GM19372 (cell line): ENCODE data around the gene ADCY7.

Experiments used
- ATAC-seq: cut with Tn5 transposase; IDR thresholded peaks from one replicate; pipeline ENCODE4 v1.9.1; 2021; ENCODE audit warnings: mild to moderate bottlenecking, low read depth, moderate library complexity; ENCODE audit not compliant: unreplicated experiment

ADCY7 gene

DNA sequence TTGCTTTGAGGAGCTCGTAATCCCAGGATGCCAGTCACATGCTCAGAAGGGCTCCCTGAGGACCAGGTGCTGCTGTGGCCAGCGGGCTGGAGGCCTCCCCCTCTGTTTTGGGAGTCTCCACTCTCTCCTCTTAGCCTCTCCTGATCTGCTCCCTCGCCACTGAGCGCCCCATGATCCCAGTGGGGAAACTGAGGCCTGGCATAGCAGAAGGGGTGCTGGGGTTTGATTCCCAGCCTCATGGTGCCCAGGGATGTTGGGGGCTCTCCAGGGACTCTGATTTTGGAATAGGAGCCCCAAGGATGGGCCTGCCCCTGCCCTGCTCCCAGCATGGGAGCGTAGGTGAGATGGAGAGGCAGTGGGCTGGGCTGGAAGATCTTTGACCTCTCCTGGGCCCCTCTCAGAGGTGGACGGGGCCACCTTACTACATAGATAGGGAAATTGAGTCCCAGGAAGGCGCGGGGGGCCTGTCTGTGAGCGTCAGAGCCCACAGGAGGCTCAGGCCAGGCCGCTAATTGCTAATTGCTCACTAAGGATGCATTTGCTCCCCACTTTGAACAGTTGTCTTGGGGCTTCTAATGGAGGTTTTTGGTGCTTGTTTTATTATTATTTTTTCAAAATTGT is 525 bp upstream of the ADCY7 start:
- no peak for ATAC-seq

DNA sequence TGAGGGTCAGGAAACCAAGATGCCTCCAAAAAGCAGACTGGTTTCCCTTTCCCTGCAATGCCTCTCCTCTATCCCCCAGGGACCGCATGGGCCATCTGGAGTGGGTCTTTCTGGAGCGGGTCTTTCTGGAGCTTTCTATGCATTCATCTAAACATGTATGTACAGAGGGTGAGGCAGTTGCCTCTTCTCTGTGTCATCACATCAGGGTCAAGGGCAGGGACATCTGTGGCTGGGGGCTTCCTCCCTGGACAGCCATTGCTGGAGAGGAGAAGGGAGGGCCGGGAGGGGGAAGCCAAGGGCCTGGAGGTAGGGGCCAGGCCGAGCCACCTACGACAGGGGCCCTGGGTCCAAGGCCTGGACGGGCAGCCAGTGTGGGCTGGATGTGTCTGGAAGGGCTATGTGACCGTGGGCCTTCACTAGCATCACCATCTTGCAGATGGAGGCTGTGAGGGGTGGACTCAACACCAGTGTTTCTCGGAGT is 840 bp downstream of the ADCY7 start:
- no peak for ATAC-seq

DNA sequence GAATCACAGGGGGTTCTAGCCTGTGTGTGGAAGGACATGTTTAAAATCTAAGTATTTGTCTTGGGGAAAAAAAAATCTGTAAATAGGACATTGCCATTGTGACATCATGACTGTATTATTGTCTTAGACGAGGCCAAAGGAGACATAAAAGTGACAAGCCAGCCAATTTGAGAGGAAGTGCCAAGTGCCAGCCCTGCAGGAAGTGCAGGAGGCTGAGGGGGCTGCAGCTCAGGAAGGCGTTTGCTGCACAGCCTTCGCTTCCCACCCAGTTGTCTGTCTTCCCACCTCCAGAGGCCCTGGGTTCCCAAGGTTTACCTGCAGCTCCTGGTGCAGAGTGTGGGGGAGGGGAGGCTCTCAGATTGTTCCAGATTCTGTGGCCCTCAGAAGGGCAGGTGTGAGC is 1.3 kb downstream of the ADCY7 start:
- no peak for ATAC-seq

DNA sequence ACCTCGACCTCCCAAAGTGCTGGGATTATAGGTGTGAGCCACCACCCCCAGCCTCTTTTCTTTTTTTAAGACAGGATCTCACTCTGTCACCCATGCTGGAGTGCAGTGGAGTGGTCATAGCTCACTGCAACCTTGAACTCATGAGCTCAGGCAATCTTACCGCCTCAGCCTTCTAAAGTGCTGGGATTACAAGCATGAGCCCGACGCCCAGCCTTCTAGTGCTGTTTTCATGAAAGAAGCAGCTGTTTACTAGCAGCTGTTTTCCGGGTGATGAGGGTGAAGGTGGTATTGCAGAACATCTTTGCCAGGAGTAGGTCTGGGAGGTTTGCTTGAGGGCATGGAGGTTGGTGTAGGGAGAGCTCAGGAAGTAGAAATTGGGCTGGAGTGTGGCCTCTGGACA is 2.0 kb downstream of the ADCY7 start:
- ATAC-seq, result no peak

DNA sequence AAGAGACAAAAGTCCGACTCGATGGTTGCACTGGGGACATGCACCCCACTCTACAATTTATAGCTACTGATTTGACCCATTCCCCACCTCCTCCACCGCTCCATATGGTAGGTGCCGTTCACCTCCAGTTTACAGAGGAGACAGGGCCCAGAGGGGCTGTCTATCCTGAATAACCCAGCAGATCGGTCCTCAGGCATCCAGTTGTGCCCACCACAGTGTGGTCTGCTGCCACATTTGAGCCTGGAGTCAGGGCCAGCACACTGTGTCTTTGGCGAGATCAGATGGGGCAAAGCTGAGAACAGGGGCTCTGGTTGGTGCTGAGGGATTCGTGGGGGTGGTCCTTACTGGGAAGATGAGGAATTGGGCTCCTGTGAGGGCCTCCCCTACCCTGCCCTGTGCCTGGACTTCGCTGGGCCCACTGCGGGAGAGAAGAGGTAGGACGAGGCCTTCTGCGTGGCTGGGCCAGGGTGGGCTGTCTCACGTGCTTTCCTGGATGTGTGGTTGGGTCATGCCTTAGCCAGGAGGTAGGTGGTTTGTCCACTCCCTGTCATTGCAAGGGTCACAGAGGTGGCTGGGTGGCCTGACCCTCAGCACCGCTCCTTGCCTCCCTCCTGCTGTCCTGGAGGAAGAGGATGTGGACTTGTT is 2.8 kb downstream of the ADCY7 start:
- no peak for ATAC-seq

DNA sequence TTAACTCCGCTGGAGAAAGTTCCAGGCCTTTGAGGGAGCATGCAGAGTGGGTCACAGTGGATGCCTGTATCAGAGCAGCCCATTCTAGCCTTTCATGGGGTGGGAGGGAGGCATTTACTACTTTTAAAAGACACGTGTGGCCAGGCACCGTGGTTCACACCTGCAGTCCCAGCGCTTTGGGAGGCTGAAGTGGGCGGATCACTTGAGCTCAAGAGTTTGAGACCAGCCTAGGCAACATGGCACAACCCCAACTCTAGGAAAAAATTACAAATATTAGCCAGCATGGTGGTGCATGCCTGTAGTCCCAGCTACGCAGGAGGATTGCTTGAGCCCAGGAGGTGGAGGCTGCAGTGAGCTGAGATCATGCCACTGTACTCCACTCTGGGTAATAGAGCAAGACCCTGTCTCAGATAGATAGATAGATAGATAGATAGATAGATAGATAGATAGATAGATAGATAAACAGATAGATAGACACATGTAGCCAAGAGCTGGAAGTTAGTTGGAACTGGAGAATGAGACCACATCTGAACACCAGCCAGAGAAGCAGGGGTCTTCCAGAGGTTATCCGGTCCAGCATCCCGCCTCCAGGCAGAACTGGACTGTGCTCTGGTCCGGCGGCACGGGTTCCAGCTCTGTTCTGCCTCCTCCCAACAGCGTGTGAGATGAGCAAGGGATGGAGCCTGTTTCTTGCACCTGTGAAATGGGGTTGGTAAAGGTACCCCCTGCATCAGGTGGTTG is 3.6 kb downstream of the ADCY7 start:
- no peak for ATAC-seq

DNA sequence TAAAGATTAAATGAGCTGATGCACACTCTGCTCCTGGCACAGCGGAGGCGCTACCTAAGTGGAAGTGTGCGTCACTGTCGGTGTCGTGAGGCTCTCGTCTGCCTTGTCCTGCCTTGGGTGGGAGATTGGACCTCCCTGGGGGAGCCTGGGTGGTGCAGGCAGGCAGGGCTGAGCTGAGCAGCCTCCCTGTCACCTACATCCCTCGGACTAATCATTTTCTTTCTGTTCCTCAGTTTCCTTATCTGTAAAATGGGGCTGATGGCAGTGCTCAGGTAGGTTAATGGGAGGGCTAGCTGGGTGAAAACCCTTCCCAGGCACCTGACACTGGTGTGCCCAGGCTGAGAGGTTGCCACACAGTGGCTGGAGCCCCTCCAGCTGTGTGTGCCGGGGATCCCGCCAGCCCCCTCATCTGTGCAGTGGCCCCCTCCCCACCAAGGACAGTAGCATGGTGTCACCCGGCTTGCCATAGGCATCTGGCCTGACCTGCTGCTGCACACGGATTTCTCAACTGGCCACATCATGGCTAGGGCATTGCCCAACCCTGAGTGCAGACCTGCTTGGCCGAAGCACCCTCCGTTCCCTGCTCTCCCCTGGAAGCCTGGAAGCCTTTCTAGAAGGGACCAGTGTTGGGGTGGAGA is 4.3 kb downstream of the ADCY7 start:
- ATAC-seq, result no peak

DNA sequence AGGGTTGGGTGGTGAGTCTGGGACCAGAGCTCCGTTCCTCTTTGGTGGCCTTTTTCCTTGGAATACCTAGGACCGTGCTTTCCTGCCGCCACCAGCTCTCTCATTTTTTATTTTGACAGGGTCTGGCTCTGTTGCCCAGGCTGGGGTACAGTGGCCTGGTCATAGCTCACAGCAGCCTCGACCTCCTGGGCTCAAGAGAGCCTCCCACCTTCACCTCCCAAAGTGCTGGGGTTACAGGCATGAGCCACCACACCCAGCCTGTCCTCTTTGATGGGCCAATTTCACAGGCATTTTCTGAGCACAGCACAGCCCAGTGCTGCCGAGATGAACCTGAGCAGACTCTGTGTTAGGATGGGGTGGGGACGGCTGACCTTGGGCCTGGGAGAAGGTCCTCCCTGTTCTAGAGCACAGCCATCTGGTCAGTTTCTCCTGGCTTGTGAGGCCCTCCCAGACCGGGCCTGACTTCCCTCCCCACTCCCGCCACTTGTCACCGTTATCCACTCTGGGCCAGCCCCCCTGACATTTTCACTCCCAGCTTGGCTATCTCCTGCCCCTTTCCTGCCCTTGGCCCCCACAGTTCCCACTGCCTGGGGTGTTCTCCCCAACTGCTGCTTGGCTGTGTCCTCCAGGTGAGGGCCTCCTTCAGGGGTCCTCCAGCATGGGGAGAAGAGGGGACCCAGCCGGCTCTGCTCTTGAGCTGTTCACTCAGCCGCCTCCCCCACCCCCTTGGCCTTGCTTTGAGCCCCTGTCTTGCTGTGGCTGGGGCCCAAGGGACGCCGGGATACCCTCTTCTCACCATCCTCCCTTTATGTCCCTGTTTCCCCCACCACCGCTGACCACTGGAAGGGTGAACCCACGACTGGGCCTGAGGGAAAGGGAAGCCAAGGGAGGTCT is 5.0 kb downstream of the ADCY7 start:
- ATAC-seq, result no peak

DNA sequence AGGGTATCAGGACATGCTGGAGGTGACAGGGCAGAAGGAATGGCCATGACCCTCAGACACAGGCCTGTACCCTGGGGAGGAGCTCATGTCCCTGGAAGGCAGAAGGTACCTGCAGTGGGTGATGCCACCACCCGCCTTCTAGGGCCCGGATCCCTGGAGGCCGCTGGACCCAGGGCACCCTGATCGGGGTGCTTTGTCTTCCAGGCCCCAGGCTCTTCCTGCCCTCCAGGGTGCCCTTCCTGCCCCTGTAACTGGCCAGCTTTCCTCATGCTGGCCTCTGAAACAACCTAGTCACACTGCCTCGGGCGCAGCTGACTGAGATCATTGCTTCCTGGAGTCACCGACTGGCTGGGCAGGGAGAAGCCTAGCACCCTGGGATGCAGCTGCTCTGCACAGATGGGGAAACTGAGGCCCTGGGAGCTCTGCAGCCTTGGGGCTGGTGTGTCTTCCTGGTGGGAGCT is 5.8 kb downstream of the ADCY7 start:
- no peak for ATAC-seq

DNA sequence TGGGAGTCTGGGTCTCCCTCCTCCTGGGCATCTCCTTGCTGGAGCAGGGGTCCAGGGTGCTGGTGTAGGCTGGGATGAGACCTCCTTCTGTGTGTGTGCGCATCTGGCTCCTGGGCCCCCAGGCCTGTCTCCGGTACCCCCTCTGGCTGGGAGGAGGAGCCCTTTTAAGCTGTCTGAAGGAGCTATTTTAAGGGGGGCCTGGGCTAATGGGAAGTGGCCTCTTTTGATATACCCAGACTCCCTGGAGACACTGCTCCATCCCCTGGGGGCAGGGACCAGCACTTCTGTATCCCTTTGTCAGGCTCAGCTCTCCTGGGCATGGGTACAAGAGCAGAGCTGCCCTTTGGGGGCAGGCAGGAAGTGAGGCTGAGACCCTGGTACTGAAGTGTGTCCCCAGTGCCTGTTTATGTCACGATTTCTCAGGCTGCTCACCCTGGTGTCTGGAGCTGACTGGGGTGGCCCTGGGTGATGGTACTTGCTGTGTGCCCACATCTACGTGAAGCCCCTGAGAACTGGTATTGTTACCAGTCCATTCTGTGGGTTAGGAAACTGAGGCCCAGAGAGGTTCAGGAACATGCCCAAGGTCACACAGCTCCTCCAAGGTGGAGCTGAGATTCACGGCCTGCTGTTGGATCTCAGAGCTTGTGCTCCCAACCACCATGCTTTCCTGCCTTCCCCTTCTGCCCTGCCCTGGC is 6.5 kb downstream of the ADCY7 start:
- ATAC-seq, result no peak

DNA sequence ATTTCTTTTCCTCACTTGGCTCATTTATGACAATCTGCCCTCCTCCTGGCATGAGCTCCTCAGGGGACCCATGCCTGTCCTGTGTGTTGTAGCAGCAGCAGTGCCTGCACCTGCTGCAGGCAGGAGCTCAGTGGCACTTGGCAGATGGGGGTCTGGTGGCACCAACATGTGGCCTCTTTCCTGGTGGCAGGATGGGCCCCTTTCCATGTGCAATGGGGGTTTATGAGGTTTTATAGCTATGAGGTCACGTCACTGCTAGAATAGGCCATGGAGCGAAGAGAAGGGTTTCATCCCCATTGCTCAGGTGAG is 7.0 kb downstream of the ADCY7 start:
- ATAC-seq, result no peak

DNA sequence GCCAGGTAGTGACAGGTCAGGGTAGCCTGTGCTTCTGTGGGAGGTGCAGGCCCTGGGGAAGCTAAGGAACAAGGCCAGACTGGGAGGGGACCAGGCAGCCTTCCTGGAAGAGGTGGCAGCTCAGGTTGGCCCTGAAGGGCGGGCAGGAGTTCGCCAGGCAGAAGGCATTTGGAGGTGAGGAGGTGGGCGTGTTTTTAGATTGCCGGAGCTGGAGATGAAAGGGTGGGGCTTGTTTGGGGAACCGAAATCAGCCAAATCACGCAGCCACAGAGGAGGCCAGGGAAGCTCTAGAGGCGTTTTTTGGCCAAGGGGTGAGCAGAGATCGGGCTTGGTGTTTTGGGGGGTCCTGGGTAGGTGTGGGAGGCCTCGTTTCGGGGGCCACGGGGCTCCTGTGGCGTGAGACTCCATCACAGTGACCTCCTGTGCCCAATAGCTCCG is 7.6 kb downstream of the ADCY7 start:
- ATAC-seq, result peak; percentile 72

DNA sequence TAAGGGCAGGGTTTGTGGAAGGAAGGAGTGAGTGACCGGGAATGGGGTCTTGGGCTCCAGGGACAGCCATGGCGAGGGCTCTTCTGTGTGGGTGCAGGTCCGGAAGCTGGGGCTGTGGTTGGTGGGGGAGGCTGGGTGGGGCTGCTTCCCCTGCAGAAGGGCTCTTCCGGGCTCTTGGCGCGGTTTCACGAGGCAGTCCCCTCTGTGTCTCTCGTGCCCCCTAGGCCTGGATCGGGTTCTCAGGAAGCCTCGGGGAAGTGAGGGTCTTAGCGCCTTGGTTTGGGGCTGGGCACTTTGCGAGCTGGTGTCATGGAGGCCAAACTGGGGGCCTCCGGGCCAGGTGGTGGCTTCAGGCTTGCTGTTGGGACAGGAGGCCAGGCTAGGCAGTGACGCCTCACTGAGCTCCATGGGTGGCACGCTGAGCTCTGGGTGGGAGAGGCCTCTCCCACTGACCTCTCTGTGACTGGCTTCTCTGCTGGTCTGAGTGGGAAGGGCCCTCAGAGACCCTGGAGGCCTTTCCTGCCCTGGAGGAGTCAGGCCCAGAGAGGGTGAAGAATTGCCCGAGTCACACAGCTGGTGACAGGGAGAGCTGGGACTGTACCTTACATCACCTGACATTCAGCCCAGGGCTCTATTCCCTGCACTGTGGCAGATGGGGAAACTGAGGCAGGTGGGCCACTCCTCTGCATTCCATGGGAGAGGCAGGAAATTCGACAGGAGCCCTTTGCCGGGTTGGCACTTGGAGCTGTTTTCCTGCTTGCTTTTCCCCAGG is 8.2 kb downstream of the ADCY7 start:
- ATAC-seq, result peak; percentile 57

DNA sequence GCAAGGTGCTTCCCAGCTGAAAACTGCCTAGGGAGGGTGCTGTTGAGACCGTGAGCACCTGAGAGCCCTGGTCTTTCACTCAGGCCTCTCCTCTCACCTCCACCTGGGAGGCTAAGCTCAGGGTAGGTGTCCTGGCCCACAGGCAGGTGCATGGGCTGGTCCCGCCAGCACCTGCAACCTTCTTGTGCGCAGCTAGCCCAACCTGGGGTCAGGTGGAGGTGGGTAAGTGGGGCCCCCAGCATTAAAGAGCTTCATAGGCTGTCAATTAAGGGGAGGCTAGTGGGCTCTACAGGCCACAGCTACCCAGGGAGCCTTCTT is 8.7 kb downstream of the ADCY7 start:
- no peak for ATAC-seq

DNA sequence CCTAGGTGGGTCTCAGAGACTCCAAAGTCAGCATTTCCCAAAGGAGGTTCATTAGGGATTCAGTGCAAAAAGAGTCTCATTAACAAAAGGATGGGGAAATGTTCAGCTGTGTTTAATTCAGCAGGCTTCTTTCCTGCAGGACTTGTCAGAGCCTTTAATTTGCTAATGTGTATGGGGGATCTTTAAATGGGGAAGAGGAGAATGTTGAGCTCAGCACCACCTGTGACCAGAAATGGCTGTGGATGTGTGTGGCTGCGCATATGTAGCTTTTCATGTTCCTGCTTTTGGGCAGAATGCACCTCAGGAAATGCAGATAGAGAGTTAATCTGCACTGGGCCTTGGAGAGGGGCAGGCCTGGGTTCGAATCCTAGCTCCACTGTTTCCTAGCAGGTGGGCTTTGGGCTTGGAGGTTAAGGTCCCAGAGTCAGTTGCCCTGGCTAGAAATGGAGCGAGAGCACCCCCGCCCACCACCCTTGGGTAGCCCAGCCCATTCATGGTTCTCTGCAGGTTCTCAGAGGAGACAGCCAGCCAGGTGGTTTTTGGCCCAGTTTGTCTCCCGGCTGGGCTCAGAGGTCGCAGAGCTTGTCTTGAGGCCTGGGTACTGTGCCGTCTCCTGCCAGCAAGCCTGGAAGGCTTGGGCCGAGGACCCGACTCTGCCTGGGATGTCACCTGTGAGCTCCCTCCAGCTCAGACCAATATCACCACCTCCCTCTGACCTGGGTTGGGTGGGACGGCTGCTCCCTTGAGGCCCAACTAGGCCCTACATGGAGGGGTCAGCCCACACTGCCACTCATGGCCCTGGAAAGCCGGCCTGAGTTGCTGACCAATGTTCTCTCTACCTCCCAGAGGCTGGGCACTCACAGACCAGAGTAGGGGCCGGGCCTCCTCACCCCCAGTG is 9.3 kb downstream of the ADCY7 start:
- no peak for ATAC-seq

DNA sequence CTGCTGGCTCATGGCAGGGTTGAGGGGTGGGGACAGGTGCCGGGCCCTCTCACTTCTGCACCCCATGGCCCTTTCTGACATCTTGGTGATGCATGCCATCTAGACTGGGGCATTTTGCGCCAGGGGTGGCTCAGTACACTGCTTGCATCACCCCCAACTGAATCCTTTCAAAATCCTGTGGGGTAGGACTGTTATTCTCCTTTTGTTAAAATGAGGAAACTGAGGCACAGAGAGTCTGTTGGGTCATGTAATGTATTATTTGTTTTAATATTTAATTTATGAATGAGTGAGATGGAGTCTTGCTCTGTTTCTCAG is 9.9 kb downstream of the ADCY7 start:
- no peak for ATAC-seq

DNA sequence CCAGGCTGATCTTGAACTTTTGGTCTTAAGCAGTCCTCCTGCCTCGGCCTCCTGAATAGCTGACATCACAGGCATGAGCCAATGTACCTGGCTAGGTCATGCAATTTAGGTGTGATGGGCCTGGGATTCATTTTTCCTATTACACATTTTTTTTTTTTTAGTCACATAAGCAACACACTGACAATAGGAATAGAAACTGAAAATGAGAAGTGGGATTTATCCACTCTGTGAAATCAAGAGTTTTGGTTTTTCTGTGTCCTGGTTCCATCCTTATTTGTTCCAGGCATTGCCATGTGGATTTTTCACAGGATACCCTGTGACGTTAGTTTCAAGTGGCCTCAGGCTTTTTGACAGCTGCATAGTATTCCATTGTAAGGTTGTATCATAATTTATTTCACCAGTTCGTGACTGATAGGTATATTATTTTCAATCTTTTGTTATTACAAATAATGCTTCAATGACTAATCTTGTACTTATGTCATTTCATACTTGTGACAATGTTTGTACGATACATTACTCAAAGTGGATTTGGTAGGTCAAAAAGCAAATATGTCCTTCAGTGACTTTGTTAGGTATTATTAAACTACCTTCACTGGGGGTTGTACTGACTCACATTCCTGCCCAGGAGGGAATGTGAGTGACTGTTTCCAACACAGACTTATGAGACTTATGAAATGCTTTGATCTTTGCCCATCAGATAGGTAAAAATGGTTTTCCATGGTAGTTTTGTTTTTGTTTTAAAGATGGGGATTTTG is 10.6 kb downstream of the ADCY7 start:
- no peak for ATAC-seq

DNA sequence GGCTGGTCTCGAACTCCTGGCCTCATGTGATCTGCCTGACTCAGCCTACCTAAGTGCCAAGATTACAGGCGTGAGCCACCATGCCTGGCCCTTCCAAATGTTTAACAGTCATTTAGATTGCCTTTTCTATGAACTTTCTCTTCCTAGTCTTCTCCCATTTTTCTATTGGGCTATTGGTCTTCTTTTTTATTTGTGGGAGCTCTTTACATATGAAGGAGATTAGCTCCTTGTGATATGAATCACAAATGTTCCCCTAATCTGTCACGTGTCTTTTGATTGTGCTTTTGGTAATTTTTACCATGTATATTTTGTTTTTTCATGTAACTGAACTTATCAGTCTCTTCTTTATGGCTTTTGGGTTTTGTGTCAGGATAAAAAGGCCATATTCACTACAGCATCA is 11.9 kb downstream of the ADCY7 start:
- ATAC-seq, result no peak
